Vagina (tissue), 2 donors: ENCODE measurements around the gene PTPRG. TPM values are rescaled to one million over a fixed set of nuclear protein-coding genes. Genes with fewer than 3 reads are reported as not detected.
"Not testable (repeated sequence)": the region's sequence is repeated elsewhere in the genome, so short reads cannot be mapped to it uniquely, and the experiment has no call there.

Experiments used
- DNase-seq, 2 donors: peaks; one replicate each; pipeline ENCODE4 v3.0.0-alpha.2; 2017; ENCODE audit errors: extremely low spot score in 2 of 2
- H3K27ac ChIP-seq: fragments of 200-600 bp; sonication (generic); one replicate; pipeline ENCODE4 v1.5.1; 2019
- H3K27me3 ChIP-seq: fragments of 200-600 bp; sonication (generic); one replicate; pipeline ENCODE4 v1.5.1; 2019
- H3K36me3 ChIP-seq, 2 donors: fragments of 200-600 bp; sonication (generic); one replicate each; pipeline ENCODE4 v1.5.1; 2017 to 2019
- H3K4me1 ChIP-seq: fragments of 200-600 bp; sonication (generic); one replicate; pipeline ENCODE4 v1.5.1; 2019
- H3K4me3 ChIP-seq, 2 donors: fragments of 200-600 bp; sonication (generic); 1 replicate in 1 of 2; 2 replicates in 1 of 2; pipeline ENCODE4 v1.5.1; 2016 to 2019
- H3K9me3 ChIP-seq: fragments of 200-600 bp; sonication (generic); one replicate; pipeline ENCODE4 v1.5.1; 2019
- POLR2A ChIP-seq, 2 donors: fragments of 450-650 bp; IDR thresholded peaks; one replicate each; pipeline ENCODE4 v1.6.1; 2017; ENCODE audit warnings: antibody characterized with exemption in 2 of 2, mild to moderate bottlenecking in 2 of 2, moderate library complexity in 2 of 2
- POLR2AphosphoS5 ChIP-seq, 2 donors: sonication (generic); formaldehyde crosslinking; IDR thresholded peaks; one replicate each; pipeline ENCODE4 v1.9.0; 2017; ENCODE audit warnings: antibody characterized with exemption in 2 of 2, mild to moderate bottlenecking in 2 of 2, low read depth in 1 of 2; ENCODE audit not compliant: insufficient read depth in 1 of 2
- intact Hi-C: fragments of 100-400 bp; cut with DNase I; formaldehyde crosslinking; loops from one replicate; pipeline ENCODE4 v1.15.1; 2023
- total RNA-seq: library from RNA; depleted of rRNA; stranded (reverse); fragments of >200 nt; gene quantifications from one replicate; pipeline ENCODE4 v1.2.3, GENCODE V29; 2016
- TF ChIP-seq, protein P1 (sequence below), 3 experiments: fragments of 450-650 bp in 2 of 3; fragments of 200-600 bp in 1 of 3; sonication (generic) in 1 of 3; IDR thresholded peaks; one replicate each; pipeline ENCODE4 v1.5.1; 2017 to 2019; ENCODE audit warnings: antibody characterized with exemption in 3 of 3, mild to moderate bottlenecking in 2 of 3, moderate library complexity in 2 of 3

PTPRG gene
- total RNA-seq, 1 donor from 2014 or later, result 47.6 TPM

GRCh38 chr3:62035402-62036057 is 474.2 kb downstream of the PTPRG start:
- H3K4me3 ChIP-seq, result no peak overlapping the region
- no peak overlapping the region for H3K27ac ChIP-seq
- H3K9me3 ChIP-seq, result no peaks in the 10 kb centered on the region
- no peaks in the 10 kb centered on the region for H3K4me1 ChIP-seq
- no peaks in the 10 kb centered on the region for H3K36me3 ChIP-seq
- TF ChIP-seq POLR2A (IDR thresholded peaks at IDR 0.05) (no peak), POLR2AphosphoS5 (IDR thresholded peaks at IDR 0.05; ENCODE audit: insufficient read depth in 1 of 2, low read depth in 1 of 2) (no peak)
- TF ChIP-seq, protein P1, sequence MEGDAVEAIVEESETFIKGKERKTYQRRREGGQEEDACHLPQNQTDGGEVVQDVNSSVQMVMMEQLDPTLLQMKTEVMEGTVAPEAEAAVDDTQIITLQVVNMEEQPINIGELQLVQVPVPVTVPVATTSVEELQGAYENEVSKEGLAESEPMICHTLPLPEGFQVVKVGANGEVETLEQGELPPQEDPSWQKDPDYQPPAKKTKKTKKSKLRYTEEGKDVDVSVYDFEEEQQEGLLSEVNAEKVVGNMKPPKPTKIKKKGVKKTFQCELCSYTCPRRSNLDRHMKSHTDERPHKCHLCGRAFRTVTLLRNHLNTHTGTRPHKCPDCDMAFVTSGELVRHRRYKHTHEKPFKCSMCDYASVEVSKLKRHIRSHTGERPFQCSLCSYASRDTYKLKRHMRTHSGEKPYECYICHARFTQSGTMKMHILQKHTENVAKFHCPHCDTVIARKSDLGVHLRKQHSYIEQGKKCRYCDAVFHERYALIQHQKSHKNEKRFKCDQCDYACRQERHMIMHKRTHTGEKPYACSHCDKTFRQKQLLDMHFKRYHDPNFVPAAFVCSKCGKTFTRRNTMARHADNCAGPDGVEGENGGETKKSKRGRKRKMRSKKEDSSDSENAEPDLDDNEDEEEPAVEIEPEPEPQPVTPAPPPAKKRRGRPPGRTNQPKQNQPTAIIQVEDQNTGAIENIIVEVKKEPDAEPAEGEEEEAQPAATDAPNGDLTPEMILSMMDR (IDR thresholded peaks at IDR 0.05), result no peak
- no peaks in the 10 kb centered on the region for H3K27me3 ChIP-seq
- intact Hi-C loops, result no loop called here
- no peak for DNase-seq

GRCh38 chr3:62036726-62037125 is 475.4 kb downstream of the PTPRG start:
- Histone ChIP-seq H3K27me3 (no peaks in the 10 kb centered on the region), H3K9me3 (no peaks in the 10 kb centered on the region), H3K36me3 (no peaks in the 10 kb centered on the region), H3K4me3 (no peak overlapping the region), H3K27ac (no peak overlapping the region), H3K4me1 (no peaks in the 10 kb centered on the region)
- intact Hi-C loops, result no loop called here
- TF ChIP-seq POLR2A (IDR thresholded peaks at IDR 0.05) (no peak), POLR2AphosphoS5 (IDR thresholded peaks at IDR 0.05; ENCODE audit: insufficient read depth in 1 of 2, low read depth in 1 of 2) (no peak)
- TF ChIP-seq, protein P1 (IDR thresholded peaks at IDR 0.05), result no peak
- DNase-seq, result no peak

DNA sequence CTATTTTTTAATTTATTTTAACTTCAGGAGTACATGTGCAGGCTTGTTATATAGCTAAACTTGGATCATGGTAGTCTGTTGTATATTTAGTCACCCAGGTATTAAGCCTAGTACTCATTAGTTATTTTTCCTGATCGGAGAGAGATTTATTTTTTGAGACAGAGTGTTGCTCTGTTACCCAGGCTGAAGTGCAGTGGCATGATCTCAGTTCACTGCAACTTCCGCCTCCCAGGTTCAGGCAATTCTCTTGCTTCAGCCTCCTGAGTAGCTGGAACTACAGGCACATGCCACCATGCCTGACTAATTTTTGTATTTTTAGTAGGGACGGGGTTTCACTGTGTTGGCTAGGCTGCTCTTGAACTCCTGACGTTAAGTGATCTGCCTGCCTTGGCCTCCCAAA is 477.4 kb downstream of the PTPRG start:
- H3K9me3 ChIP-seq, H3K27ac ChIP-seq, DNase-seq, intact Hi-C loops, H3K4me3 ChIP-seq, H3K4me1 ChIP-seq, H3K36me3 ChIP-seq, H3K27me3 ChIP-seq: not testable (repeated sequence)

DNA sequence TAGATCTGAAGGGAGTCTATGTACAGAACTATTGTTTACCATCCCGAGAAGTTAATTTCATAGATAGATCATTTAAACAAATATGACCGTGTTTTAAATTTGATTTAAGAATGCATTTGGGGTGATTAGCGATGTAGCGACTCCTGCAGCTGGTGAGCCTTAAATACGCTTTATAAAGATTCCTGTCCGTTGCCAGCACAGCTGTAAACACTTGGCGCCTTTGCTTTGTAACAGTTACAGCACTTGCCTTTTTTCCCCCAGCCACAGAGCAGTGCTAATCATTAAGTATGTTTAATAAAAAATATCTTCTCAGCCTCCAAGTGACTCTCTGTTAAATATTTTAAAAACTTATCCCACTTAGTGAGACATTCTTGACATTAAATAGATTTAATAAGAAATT is 478.2 kb downstream of the PTPRG start:
- no peak overlapping the region for H3K27ac ChIP-seq
- H3K9me3 ChIP-seq, result no peaks in the 10 kb centered on the region
- H3K36me3 ChIP-seq, result no peaks in the 10 kb centered on the region
- H3K4me1 ChIP-seq, result no peaks in the 10 kb centered on the region
- TF ChIP-seq POLR2AphosphoS5 (IDR thresholded peaks at IDR 0.05; ENCODE audit: insufficient read depth in 1 of 2, low read depth in 1 of 2), result no peak
- TF ChIP-seq POLR2A (IDR thresholded peaks at IDR 0.05), result no peak
- TF ChIP-seq, protein P1 (IDR thresholded peaks at IDR 0.05), result no peak
- no peak for DNase-seq
- H3K27me3 ChIP-seq, result no peaks in the 10 kb centered on the region
- intact Hi-C loops, result no loop called here
- no peak overlapping the region for H3K4me3 ChIP-seq

DNA sequence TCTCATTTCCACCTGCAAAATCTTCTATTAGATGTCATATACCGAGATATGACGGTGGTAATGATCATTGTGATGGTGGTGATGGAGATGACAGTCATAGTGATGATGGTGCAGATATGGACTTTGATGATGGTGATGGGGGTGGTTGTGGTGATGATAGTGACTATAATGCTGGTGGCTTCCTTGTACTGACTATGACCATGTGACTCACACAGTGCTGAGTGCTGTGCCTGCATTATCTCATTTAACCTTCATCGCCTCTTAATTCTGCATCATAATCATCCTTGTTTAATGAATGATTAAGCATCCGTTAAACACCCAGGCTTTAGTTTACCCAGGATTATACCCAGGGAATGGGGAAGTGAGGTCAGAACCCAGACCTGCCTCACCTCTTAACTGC is 480.3 kb downstream of the PTPRG start:
- no peak for TF ChIP-seq POLR2AphosphoS5 (IDR thresholded peaks at IDR 0.05; ENCODE audit: insufficient read depth in 1 of 2, low read depth in 1 of 2)
- TF ChIP-seq, protein P1 (IDR thresholded peaks at IDR 0.05), result no peak
- intact Hi-C loops, result no loop called here
- H3K4me1 ChIP-seq, result no peaks in the 10 kb centered on the region
- H3K4me3 ChIP-seq, result no peak overlapping the region
- no peaks in the 10 kb centered on the region for H3K27me3 ChIP-seq
- no peaks in the 10 kb centered on the region for H3K36me3 ChIP-seq
- H3K27ac ChIP-seq, result no peak overlapping the region
- DNase-seq, result no peak
- H3K9me3 ChIP-seq, result no peaks in the 10 kb centered on the region
